HCT116 (cell line): ENCODE data around the gene DOCK2. TPM values are rescaled to one million over a fixed set of nuclear protein-coding genes. Genes with fewer than 3 reads are reported as not detected.

ENCODE experiments used
- ATAC-seq: fragments of 200-7000 bp; cut with Tn5 transposase; 2 replicates; pipeline ENCODE4 v1.9.1; 2020; ENCODE audit warnings: mild to moderate bottlenecking, moderate library complexity
- BruUV-seq: library from RNA; stranded (reverse); fragments of 400-500 nt; replicated peaks from 2 replicates; lab custom pipeline; 2021; lab: Mats Ljungman, UMichigan
- CTCF ChIA-PET: fragments of 300-600 bp; sonication (Branson Sonifier 250); formaldehyde crosslinking; loops from one replicate; lab custom pipeline; 2021; ENCODE audit warnings: antibody characterized with exemption; lab: Charles Lee
- POLR2A ChIA-PET: fragments of 300-600, 350-600 bp; sonication (Branson Sonifier 250); formaldehyde crosslinking; loops from one replicate; lab custom pipeline; 2021; ENCODE audit warnings: antibody characterized with exemption; lab: Charles Lee
- RAD21 ChIA-PET, 2 experiments: fragments of 300-600 bp; sonication (Branson Sonifier 250); formaldehyde crosslinking; loops; one replicate each; lab custom pipeline; 2023; ENCODE audit warnings: low total read pairs in 2 of 2; ENCODE audit not compliant: uncharacterized antibody in 2 of 2, unreplicated experiment in 2 of 2, low non-redundant PET in 1 of 2; lab: Charles Lee
- DNase-seq: peaks from one replicate; pipeline ENCODE4 v3.0.0-alpha.2; 2010; ENCODE audit warnings: low read depth, low spot score
- H2AFZ ChIP-seq: fragments of 200-600 bp; shearing (Covaris generic), sonication (generic); 2 replicates; pipeline ENCODE4 v1.6.1; 2017; ENCODE audit warnings: low read depth, mixed run types, mixed read lengths, antibody characterized with exemption, low read length; ENCODE audit not compliant: poor library complexity, severe bottlenecking
- H3K27ac ChIP-seq: 2 replicates; pipeline ENCODE4 v1.5.1; 2012; ENCODE audit warnings: low read depth, low read length
- H3K27me3 ChIP-seq: fragments of 200-600 bp; sonication (generic); 2 replicates; pipeline ENCODE4 v1.6.1; 2016; ENCODE audit warnings: mixed run types, low read length, mixed read lengths; ENCODE audit not compliant: insufficient read depth
- H3K36me3 ChIP-seq, 2 experiments: fragments of 200-500 bp in 1 of 2; fragments of 200-600 bp in 1 of 2; sonication (Bioruptor generic) in 1 of 2; sonication (generic) in 1 of 2; 2 replicates each; pipeline versions ENCODE4 v1.5.1 to v1.6.1; 2014 to 2016; ENCODE audit warnings: low read length in 2 of 2, inconsistent platforms in 1 of 2, mixed read lengths in 1 of 2, mixed run types in 1 of 2; ENCODE audit not compliant: insufficient read depth in 2 of 2, control insufficient read depth in 1 of 2
- H3K4me1 ChIP-seq, 2 experiments: fragments of 200-600 bp in 1 of 2; sonication (generic) in 1 of 2; 2 replicates each; pipeline versions ENCODE4 v1.5.1 to v1.6.1; 2012 to 2017; ENCODE audit warnings: low read length in 2 of 2, inconsistent platforms in 1 of 2, mild to moderate bottlenecking in 1 of 2, mixed read lengths in 1 of 2, mixed run types in 1 of 2, moderate library complexity in 1 of 2; ENCODE audit not compliant: insufficient read depth in 2 of 2, control insufficient read depth in 1 of 2
- H3K4me2 ChIP-seq: fragments of 200-600 bp; sonication (generic); 2 replicates; pipeline ENCODE4 v1.6.1; 2017; ENCODE audit warnings: mixed run types, low read length, mixed read lengths
- H3K4me3 ChIP-seq, 2 experiments: fragments of 200-600 bp in 1 of 2; sonication (generic) in 1 of 2; replicated peaks in 1 of 2; 2 replicates each; pipeline ENCODE4 v1.5.1; 2011 to 2016; ENCODE audit warnings: low read length in 2 of 2, control low read depth in 1 of 2, low read depth in 1 of 2, mild to moderate bottlenecking in 1 of 2, mixed read lengths in 1 of 2, mixed run types in 1 of 2
- H3K79me2 ChIP-seq: fragments of 200-600 bp; sonication (generic); 2 replicates; pipeline ENCODE4 v1.6.1; 2017; ENCODE audit warnings: mild to moderate bottlenecking, mixed run types, low read length, moderate library complexity, mixed read lengths; ENCODE audit not compliant: insufficient read depth
- H3K9ac ChIP-seq: fragments of 200-600 bp; sonication (generic); 2 replicates; pipeline ENCODE4 v1.6.1; 2016; ENCODE audit warnings: low read length, mixed read lengths
- H3K9me2 ChIP-seq: fragments of 200-600 bp; sonication (generic), shearing (Covaris generic); 2 replicates; pipeline ENCODE4 v1.6.1; 2017; ENCODE audit warnings: mixed run types, mild to moderate bottlenecking, moderate library complexity; ENCODE audit not compliant: insufficient read depth
- H3K9me3 ChIP-seq, 2 experiments: fragments of 200-500 bp in 1 of 2; fragments of 200-600 bp in 1 of 2; sonication (Bioruptor generic) in 1 of 2; sonication (generic) in 1 of 2; 2 replicates each; pipeline ENCODE4 v1.6.1; 2014 to 2017; ENCODE audit warnings: low read length in 2 of 2, mixed read lengths in 2 of 2, inconsistent platforms in 1 of 2, low read depth in 1 of 2, mild to moderate bottlenecking in 1 of 2, mixed run types in 1 of 2, moderate library complexity in 1 of 2; ENCODE audit not compliant: control insufficient read depth in 1 of 2, insufficient read depth in 1 of 2
- H4K20me1 ChIP-seq: fragments of 200-600 bp; sonication (generic), shearing (Covaris generic); 2 replicates; pipeline ENCODE4 v1.6.1; 2017; ENCODE audit warnings: mixed run types, mild to moderate bottlenecking, moderate library complexity; ENCODE audit not compliant: insufficient read depth
- EGR1 ChIP-seq: IDR thresholded peaks from 2 replicates; pipeline ENCODE4 v1.6.1; 2012; ENCODE audit warnings: low read depth
- ELF1 ChIP-seq: IDR thresholded peaks from 2 replicates; pipeline ENCODE4 v1.6.1; 2012; ENCODE audit warnings: low read depth, borderline replicate concordance
- EZH2 ChIP-seq: fragments of 200-600 bp; sonication (generic); IDR thresholded peaks from 2 replicates; pipeline ENCODE4 v1.6.1; 2017; ENCODE audit warnings: antibody characterized with exemption, mixed run types
- SIN3A ChIP-seq: IDR thresholded peaks from 2 replicates; pipeline ENCODE4 v1.6.1; 2012; ENCODE audit warnings: low read depth
- YY1 ChIP-seq: IDR thresholded peaks from 2 replicates; pipeline ENCODE4 v1.6.1; 2011; ENCODE audit warnings: low read length, low read depth, moderate library complexity, mild to moderate bottlenecking; ENCODE audit not compliant: insufficient replicate concordance; ENCODE audit errors: extremely low read depth
- intact Hi-C: fragments of 100-400 bp; cut with micrococcal nuclease; formaldehyde crosslinking; loops from 2 replicates; pipeline ENCODE4 v1.10.0; 2022
- total RNA-seq: library from RNA; stranded (reverse); gene quantifications from one replicate; pipeline ENCODE4 v1.2.1, GENCODE V29; 2021; ENCODE audit not compliant: unreplicated experiment
- TF ChIP-seq, protein P1 (sequence below): IDR thresholded peaks from 2 replicates; pipeline ENCODE4 v1.6.1; 2012
- TF ChIP-seq, protein P2 (sequence below), 3 experiments: fragments of 200-600 bp in 1 of 3; sonication (generic) in 1 of 3; IDR thresholded peaks in 2 of 3; conservative IDR thresholded peaks in 1 of 3; 2 replicates each; pipeline ENCODE4 v1.5.1; 2012 to 2017; ENCODE audit warnings: low read depth in 2 of 3, low read length in 2 of 3, antibody characterized with exemption in 1 of 3, borderline replicate concordance in 1 of 3, control low read depth in 1 of 3, mild to moderate bottlenecking in 1 of 3, mixed read lengths in 1 of 3, mixed run types in 1 of 3, moderate library complexity in 1 of 3; ENCODE audit not compliant: insufficient read depth in 1 of 3
- TF ChIP-seq, protein P3 (sequence below): IDR thresholded peaks from 2 replicates; pipeline ENCODE4 v1.6.1; 2012

DOCK2 gene
- total RNA-seq, 1 experiment from 2014 or later: 0.89 TPM

DNA sequence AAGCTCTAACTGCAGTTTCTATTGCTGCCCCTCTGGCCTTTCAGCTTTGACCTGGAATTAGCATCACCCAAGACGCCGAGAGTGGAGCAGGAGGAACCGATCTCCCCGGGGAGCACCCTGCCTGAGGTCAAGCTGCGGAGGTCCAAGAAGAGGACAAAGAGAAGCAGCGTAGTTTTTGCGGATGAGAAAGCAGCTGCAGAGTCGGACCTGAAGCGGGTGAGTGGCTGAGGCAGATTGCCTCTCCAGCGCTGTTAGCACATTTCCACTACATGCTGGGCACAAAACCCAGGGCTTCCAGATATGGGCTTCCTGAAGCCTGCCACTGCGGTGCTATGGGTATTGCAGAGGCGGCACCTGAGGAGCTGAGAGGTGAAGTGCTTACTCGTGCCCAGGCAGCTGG, 441.9 kb downstream of the DOCK2 start:
- Histone ChIP-seq H3K9ac (no peak overlapping the region), H3K9me2 (no peaks in the 10 kb centered on the region), H3K4me1 (no peaks in the 10 kb centered on the region), H3K27ac (no peak overlapping the region), H3K4me2 (no peak overlapping the region), H3K36me3 (no peaks in the 10 kb centered on the region), H2AFZ (no peak overlapping the region), H3K4me3 (no peak overlapping the region), H3K27me3 (peaks cover 30% of the 10 kb centered on the region), H3K79me2 (no peaks in the 10 kb centered on the region), H3K9me3 (no peaks in the 10 kb centered on the region), H4K20me1 (no peaks in the 10 kb centered on the region)
- no peak for ATAC-seq
- TF ChIP-seq SIN3A: no peak
- TF ChIP-seq, protein P1, sequence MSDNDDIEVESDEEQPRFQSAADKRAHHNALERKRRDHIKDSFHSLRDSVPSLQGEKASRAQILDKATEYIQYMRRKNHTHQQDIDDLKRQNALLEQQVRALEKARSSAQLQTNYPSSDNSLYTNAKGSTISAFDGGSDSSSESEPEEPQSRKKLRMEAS: no peak
- TF ChIP-seq, protein P2, sequence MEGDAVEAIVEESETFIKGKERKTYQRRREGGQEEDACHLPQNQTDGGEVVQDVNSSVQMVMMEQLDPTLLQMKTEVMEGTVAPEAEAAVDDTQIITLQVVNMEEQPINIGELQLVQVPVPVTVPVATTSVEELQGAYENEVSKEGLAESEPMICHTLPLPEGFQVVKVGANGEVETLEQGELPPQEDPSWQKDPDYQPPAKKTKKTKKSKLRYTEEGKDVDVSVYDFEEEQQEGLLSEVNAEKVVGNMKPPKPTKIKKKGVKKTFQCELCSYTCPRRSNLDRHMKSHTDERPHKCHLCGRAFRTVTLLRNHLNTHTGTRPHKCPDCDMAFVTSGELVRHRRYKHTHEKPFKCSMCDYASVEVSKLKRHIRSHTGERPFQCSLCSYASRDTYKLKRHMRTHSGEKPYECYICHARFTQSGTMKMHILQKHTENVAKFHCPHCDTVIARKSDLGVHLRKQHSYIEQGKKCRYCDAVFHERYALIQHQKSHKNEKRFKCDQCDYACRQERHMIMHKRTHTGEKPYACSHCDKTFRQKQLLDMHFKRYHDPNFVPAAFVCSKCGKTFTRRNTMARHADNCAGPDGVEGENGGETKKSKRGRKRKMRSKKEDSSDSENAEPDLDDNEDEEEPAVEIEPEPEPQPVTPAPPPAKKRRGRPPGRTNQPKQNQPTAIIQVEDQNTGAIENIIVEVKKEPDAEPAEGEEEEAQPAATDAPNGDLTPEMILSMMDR (IDR thresholded peaks at IDR 0.05 in 2 of 3, conservative IDR thresholded peaks at IDR 0.05 in 1 of 3; ENCODE audit: borderline replicate concordance in 1 of 3, insufficient read depth in 1 of 3, low read depth in 2 of 3, low read length in 2 of 3): no peak
- TF ChIP-seq ELF1: no peak
- TF ChIP-seq, protein P3, sequence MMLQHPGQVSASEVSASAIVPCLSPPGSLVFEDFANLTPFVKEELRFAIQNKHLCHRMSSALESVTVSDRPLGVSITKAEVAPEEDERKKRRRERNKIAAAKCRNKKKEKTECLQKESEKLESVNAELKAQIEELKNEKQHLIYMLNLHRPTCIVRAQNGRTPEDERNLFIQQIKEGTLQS: no peak
- TF ChIP-seq EGR1: no peak
- no peak for TF ChIP-seq YY1
- no peak for TF ChIP-seq EZH2
- no TSS peak for BruUV-seq
- ChIA-PET CTCF (no interaction called here), POLR2A (no interaction called here), RAD21 (no interaction called here)
- no peak for DNase-seq
- intact Hi-C loops: no loop called here
